Occipital lobe (tissue), 3 donors: ENCODE data around the gene TLK2. TPM values are rescaled to one million over a fixed set of nuclear protein-coding genes. Genes with fewer than 3 reads are reported as not detected.

Source experiments
- DNase-seq: peaks from one replicate; lab custom pipeline; 2025; lab: John Stamatoyannopoulos, UW
- small RNA-seq: library from RNA; depleted of rRNA; stranded (forward); fragments of <200 nt; gene quantifications from one replicate; pipeline ENCODE3, GENCODE V24; 2014
- total RNA-seq: library from RNA; depleted of rRNA; stranded (reverse); fragments of >200 nt; gene quantifications from one replicate; pipeline ENCODE4 v1.2.3, GENCODE V29; 2014

TLK2 gene
- total RNA-seq, 1 donor from 2014 or later, result 63.5 TPM

- no peak for DNase-seq
Measured at GRCh38 chr17:62653826-62654761, 175.5 kb downstream of the TLK2 start.

GRCh38 chr17:62655656-62656055, 177.0 kb downstream of the TLK2 start:
- no peak for DNase-seq

- DNase-seq, result no peak
Measured at GRCh38 chr17:62656446-62656845, 177.8 kb downstream of the TLK2 start.

- DNase-seq, result no peak
Measured at GRCh38 chr17:62657145-62657665, 178.6 kb downstream of the TLK2 start.

GRCh38 chr17:62657690-62658089, 179.1 kb downstream of the TLK2 start:
- no peak for DNase-seq

- DNase-seq, result no peak
Measured at GRCh38 chr17:62658136-62658920, 179.7 kb downstream of the TLK2 start.

- DNase-seq, result no peak
Measured at GRCh38 chr17:62660629-62661118, 182.0 kb downstream of the TLK2 start.

GRCh38 chr17:62661337-62661736, 182.7 kb downstream of the TLK2 start:
- DNase-seq, result no peak

GRCh38 chr17:62662855-62663254, 184.2 kb downstream of the TLK2 start:
- DNase-seq, result no peak

Small RNAs within 50 kb of the gene (small RNA-seq; reads per million reads assigned to genes)
- gene RF00019, result not detected

Other genes with a start within 250 kb of the TLK2 start
- gene EFCAB3, start 98.3 kb upstream of the TLK2 start, total RNA-seq, result not detected
- 42.3 TPM for gene METTL2A, start 54.9 kb upstream of the TLK2 start, total RNA-seq
- 26.2 TPM for gene MRC2, start 148.8 kb downstream of the TLK2 start, total RNA-seq